Urothelium cell line (cell line): ENCODE data around the gene FHOD3.
"Not testable (repeated sequence)": the region's sequence is repeated elsewhere in the genome, so short reads cannot be mapped to it uniquely, and the experiment has no call there.

ENCODE experiments used
- DNase-seq: peaks from one replicate; pipeline ENCODE4 v3.0.0; 2011; ENCODE audit warnings: low spot score, mixed read lengths
- FAIRE-seq: peaks from 2 replicates; lab custom pipeline; 2011; peaks lifted over from hg19 to GRCh38; lab: Jason Lieb, UNC

FHOD3 gene

GRCh38 chr18:36533446-36534153 is 236.1 kb downstream of the FHOD3 start:
- DNase-seq (no peak), FAIRE-seq (no peak)

- FAIRE-seq, result no peak
Observed at GRCh38 chr18:36534154-36534688, 236.7 kb downstream of the FHOD3 start.

GRCh38 chr18:36535202-36535935 is 237.9 kb downstream of the FHOD3 start:
- DNase-seq (no peak), FAIRE-seq (no peak)

More at GRCh38 chr18:36534154-36534688, 236.7 kb downstream of the FHOD3 start:
- no peak for DNase-seq

GRCh38 chr18:36536426-36536825 is 238.9 kb downstream of the FHOD3 start:
- DNase-seq (no peak), FAIRE-seq (no peak)

- no peak for FAIRE-seq
- no peak for DNase-seq
Observed at GRCh38 chr18:36537289-36537688, 239.8 kb downstream of the FHOD3 start.

- FAIRE-seq (no peak), DNase-seq (no peak)
Observed at GRCh38 chr18:36539674-36540231, 242.2 kb downstream of the FHOD3 start.

- no peak for FAIRE-seq
- no peak for DNase-seq
Observed at GRCh38 chr18:36543030-36543429, 245.5 kb downstream of the FHOD3 start.

- DNase-seq (no peak), FAIRE-seq (no peak)
Observed at GRCh38 chr18:36543991-36544725, 246.6 kb downstream of the FHOD3 start.

- DNase-seq (no peak), FAIRE-seq (no peak)
Observed at GRCh38 chr18:36545821-36546427, 248.4 kb downstream of the FHOD3 start.

- FAIRE-seq, result no peak
Observed at GRCh38 chr18:36546876-36547275, 249.4 kb downstream of the FHOD3 start.

GRCh38 chr18:36547544-36547943 is 250.0 kb downstream of the FHOD3 start:
- no peak for FAIRE-seq
- no peak for DNase-seq

More at GRCh38 chr18:36546876-36547275, 249.4 kb downstream of the FHOD3 start:
- no peak for DNase-seq

- not testable (repeated sequence) for DNase-seq, FAIRE-seq
Observed at GRCh38 chr18:36551274-36551673, 253.8 kb downstream of the FHOD3 start.

GRCh38 chr18:36558234-36558633 is 260.7 kb downstream of the FHOD3 start:
- no peak for DNase-seq
- FAIRE-seq, result no peak

- FAIRE-seq (no peak), DNase-seq (no peak)
Observed at GRCh38 chr18:36559149-36559857, 261.8 kb downstream of the FHOD3 start.

GRCh38 chr18:36560187-36560586 is 262.7 kb downstream of the FHOD3 start:
- FAIRE-seq, result no peak
- DNase-seq, result no peak

GRCh38 chr18:36561046-36561445 is 263.5 kb downstream of the FHOD3 start:
- DNase-seq (no peak), FAIRE-seq (no peak)

GRCh38 chr18:36564841-36565240 is 267.3 kb downstream of the FHOD3 start:
- FAIRE-seq, result no peak
- DNase-seq, result no peak

GRCh38 chr18:36567800-36568199 is 270.3 kb downstream of the FHOD3 start:
- DNase-seq (no peak), FAIRE-seq (no peak)

- FAIRE-seq, result no peak
- no peak for DNase-seq
Observed at GRCh38 chr18:36568487-36568886, 271.0 kb downstream of the FHOD3 start.
